Measurements from ENCODE around the gene GPR108.

Gene GPR108

GRCh38 chr19:6772866-6773322, 35.5 kb upstream of the GPR108 start:
- TF ChIP-seq CTCF (IDR thresholded peaks at IDR 0.05) = no peak

GRCh38 chr19:6772028-6772865, 34.9 kb upstream of the GPR108 start, which contains the start of gene VAV1:
VAV1 (plus strand) TSS chr19:6772708; CDS start chr19:6772808, 100 bp downstream.
- no peak for TF ChIP-seq CTCF (IDR thresholded peaks at IDR 0.05)

GRCh38 chr19:6769006-6769619, 31.7 kb upstream of the GPR108 start:
- TF ChIP-seq CTCF (IDR thresholded peaks at IDR 0.05) = no peak; the same call in 1 of the 2 replicates

- TF ChIP-seq CTCF (IDR thresholded peaks at IDR 0.05) = no peak
Measured at GRCh38 chr19:6768236-6768785, 30.9 kb upstream of the GPR108 start.

- TF ChIP-seq CTCF (IDR thresholded peaks at IDR 0.05) = no peak
Measured at GRCh38 chr19:6767357-6768235, 30.2 kb upstream of the GPR108 start, which contains the start of gene SH2D3A. SH2D3A (minus strand) TSS chr19:6767435; CDS start chr19:6763748, 3,687 bp downstream.

- TF ChIP-seq CTCF (IDR thresholded peaks at IDR 0.05) = no peak
Measured at GRCh38 chr19:6767081-6767356, 29.6 kb upstream of the GPR108 start.
